Ishikawa (cell line): Measurements from ENCODE around the gene ANXA6.

ENCODE experiments used
- CEBPB ChIP-seq: IDR thresholded peaks from 2 replicates; pipeline ENCODE4 v1.6.1; 2012
- CREB1 ChIP-seq: IDR thresholded peaks from 2 replicates; pipeline ENCODE4 v1.6.1; 2012; ENCODE audit warnings: low read depth
- EGR1 ChIP-seq: IDR thresholded peaks from 2 replicates; pipeline ENCODE4 v1.6.1; 2012
- EP300 ChIP-seq: IDR thresholded peaks from 2 replicates; pipeline ENCODE4 v1.6.1; 2012; ENCODE audit warnings: borderline replicate concordance
- FOXM1 ChIP-seq: IDR thresholded peaks from 2 replicates; pipeline ENCODE4 v1.6.1; 2012; ENCODE audit warnings: low read depth, borderline replicate concordance
- NFIC ChIP-seq: IDR thresholded peaks from 2 replicates; pipeline ENCODE4 v1.6.1; 2012
- RAD21 ChIP-seq: IDR thresholded peaks from 2 replicates; pipeline ENCODE4 v1.6.1; 2012; ENCODE audit warnings: low read depth
- TAF1 ChIP-seq: IDR thresholded peaks from 2 replicates; pipeline ENCODE4 v1.6.1; 2012; ENCODE audit warnings: low read depth, mild to moderate bottlenecking
- TCF12 ChIP-seq: IDR thresholded peaks from 2 replicates; pipeline ENCODE4 v1.6.1; 2012; ENCODE audit warnings: low read depth
- TEAD4 ChIP-seq: IDR thresholded peaks from 2 replicates; pipeline ENCODE4 v1.6.1; 2012
- YY1 ChIP-seq: IDR thresholded peaks from 2 replicates; pipeline ENCODE4 v1.6.1; 2012; ENCODE audit warnings: low read depth
- ZBTB7A ChIP-seq: IDR thresholded peaks from 2 replicates; pipeline ENCODE4 v1.6.1; 2012; ENCODE audit warnings: low read depth
- TF ChIP-seq, protein P1 (sequence below): IDR thresholded peaks from 2 replicates; pipeline ENCODE4 v1.6.1; 2012
- TF ChIP-seq, protein P2 (sequence below): IDR thresholded peaks from 2 replicates; pipeline ENCODE4 v1.6.1; 2012
- TF ChIP-seq, protein P3 (sequence below): IDR thresholded peaks from 2 replicates; pipeline ENCODE4 v1.6.1; 2012; ENCODE audit warnings: low read depth, mild to moderate bottlenecking

The ANXA6 gene

DNA sequence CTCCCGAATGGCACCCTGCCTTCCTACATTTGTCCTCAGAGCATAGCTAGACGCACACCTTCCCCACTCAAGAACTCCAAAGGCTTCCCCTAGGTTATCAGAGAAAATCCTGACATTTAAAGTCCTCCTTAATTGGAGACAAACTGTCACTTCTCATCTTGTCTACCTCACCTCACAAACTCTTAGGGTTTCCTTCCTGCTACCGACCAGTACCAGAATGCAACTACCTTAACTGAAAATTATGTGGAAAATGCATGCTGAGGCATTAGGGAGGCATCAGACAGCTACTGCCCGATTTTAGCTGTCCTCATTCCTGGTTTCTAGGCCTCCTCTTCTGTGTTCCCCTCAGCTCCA lies 58.8 kb downstream of the ANXA6 start:
- TF ChIP-seq TEAD4: no peak
- no peak for TF ChIP-seq ZBTB7A
- no peak for TF ChIP-seq EGR1
- TF ChIP-seq, protein P1, sequence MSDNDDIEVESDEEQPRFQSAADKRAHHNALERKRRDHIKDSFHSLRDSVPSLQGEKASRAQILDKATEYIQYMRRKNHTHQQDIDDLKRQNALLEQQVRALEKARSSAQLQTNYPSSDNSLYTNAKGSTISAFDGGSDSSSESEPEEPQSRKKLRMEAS: no peak
- TF ChIP-seq, protein P2, sequence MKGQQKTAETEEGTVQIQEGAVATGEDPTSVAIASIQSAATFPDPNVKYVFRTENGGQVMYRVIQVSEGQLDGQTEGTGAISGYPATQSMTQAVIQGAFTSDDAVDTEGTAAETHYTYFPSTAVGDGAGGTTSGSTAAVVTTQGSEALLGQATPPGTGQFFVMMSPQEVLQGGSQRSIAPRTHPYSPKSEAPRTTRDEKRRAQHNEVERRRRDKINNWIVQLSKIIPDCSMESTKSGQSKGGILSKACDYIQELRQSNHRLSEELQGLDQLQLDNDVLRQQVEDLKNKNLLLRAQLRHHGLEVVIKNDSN: no peak
- no peak for TF ChIP-seq CEBPB
- TF ChIP-seq FOXM1: no peak
- no peak for TF ChIP-seq YY1

DNA sequence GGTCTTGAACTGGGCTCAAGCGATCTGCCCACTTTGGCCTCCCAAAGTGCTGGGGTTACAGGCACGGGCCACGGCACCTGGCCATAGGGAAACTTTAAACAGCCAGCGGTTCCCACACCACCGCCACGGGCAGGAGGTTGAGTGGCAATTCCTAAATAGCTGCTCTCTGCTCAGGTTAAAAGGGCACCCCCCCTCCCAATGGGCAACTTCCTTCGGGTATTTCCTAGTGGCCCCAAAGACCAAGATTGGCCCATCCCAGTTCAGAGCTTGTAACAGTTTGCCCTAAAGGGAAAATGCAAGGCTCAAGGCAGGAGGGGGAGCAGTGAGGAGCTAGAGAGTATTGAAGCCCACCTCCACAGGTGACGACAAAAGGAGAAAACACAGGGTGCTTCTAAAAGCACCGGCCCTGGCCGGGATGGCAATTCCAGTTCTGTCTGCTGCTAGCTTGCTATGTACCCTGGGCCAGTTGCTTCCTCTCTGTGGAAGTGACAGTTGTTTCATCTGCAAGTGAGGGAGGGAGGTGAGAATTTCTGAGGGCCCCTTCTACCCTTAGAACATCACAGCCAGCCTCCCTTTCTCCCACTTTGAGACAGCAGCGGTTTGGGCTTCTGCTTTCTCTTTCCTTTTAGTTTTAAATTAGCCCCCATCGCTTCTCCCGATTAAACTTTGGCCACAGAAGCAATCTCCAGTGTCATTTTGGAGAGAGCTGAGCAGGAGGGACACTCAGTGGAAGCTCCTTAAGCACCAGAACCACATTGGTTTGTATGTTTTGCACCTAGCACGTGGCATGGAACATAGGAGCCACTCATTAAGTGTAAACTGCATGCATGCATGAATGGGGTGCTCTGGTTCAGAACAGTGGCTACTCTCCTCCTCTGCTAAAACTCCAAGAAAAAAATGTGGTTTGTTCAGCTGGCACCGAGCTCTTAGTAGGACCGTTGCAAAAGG lies 59.5 kb downstream of the ANXA6 start:
- TF ChIP-seq TCF12 (no peak), YY1 (no peak), EP300 (no peak)
- TF ChIP-seq, protein P2: no peak

DNA sequence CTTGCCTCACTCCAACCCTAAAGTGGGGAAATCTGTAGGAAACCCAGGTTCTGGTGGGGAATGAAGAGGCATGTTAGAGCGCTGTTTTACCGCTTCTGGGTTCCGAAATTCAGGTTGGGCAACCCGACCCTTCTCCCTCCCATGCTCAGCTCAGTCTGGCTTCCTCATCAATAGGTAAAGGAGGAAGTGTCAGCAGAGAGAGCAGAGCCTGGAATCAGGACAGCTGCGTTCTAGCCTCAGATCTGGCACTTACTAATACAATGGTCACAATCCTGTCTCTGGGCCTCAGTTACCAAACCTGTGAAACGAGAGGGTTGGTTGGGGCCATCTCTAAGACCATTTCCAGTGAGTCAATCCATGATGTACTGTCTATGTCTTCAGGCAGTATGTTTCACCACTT lies 60.5 kb downstream of the ANXA6 start:
- TF ChIP-seq EGR1: no peak
- TF ChIP-seq, protein P1: no peak
- no peak for TF ChIP-seq ZBTB7A

DNA sequence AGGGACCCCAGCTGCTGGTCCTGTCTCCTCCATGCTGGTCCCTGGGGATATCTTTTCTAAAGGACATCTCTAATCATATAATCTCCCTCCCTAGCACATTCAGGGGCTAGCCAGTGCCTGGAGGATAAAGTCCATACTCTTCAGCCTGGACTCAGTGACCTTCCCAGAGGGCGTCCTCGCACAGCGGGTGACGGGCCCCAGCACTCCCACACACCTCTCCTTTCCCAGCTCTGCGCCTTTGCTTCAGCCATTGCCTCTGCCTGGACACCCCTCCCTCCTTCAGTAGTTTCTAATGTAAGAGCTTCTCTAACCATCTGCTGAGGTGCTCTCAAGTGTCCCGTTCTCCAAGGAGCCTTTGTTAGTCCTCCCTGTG lies 61.6 kb downstream of the ANXA6 start:
- TF ChIP-seq TCF12 (no peak), CREB1 (no peak), EGR1 (no peak), YY1 (no peak), EP300 (no peak), ZBTB7A (no peak), CEBPB (no peak), NFIC (no peak), RAD21 (no peak), FOXM1 (no peak), TEAD4 (no peak), TAF1 (no peak)
- TF ChIP-seq, protein P3, sequence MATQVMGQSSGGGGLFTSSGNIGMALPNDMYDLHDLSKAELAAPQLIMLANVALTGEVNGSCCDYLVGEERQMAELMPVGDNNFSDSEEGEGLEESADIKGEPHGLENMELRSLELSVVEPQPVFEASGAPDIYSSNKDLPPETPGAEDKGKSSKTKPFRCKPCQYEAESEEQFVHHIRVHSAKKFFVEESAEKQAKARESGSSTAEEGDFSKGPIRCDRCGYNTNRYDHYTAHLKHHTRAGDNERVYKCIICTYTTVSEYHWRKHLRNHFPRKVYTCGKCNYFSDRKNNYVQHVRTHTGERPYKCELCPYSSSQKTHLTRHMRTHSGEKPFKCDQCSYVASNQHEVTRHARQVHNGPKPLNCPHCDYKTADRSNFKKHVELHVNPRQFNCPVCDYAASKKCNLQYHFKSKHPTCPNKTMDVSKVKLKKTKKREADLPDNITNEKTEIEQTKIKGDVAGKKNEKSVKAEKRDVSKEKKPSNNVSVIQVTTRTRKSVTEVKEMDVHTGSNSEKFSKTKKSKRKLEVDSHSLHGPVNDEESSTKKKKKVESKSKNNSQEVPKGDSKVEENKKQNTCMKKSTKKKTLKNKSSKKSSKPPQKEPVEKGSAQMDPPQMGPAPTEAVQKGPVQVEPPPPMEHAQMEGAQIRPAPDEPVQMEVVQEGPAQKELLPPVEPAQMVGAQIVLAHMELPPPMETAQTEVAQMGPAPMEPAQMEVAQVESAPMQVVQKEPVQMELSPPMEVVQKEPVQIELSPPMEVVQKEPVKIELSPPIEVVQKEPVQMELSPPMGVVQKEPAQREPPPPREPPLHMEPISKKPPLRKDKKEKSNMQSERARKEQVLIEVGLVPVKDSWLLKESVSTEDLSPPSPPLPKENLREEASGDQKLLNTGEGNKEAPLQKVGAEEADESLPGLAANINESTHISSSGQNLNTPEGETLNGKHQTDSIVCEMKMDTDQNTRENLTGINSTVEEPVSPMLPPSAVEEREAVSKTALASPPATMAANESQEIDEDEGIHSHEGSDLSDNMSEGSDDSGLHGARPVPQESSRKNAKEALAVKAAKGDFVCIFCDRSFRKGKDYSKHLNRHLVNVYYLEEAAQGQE: no peak
- TF ChIP-seq, protein P1: no peak
- TF ChIP-seq, protein P2: no peak

DNA sequence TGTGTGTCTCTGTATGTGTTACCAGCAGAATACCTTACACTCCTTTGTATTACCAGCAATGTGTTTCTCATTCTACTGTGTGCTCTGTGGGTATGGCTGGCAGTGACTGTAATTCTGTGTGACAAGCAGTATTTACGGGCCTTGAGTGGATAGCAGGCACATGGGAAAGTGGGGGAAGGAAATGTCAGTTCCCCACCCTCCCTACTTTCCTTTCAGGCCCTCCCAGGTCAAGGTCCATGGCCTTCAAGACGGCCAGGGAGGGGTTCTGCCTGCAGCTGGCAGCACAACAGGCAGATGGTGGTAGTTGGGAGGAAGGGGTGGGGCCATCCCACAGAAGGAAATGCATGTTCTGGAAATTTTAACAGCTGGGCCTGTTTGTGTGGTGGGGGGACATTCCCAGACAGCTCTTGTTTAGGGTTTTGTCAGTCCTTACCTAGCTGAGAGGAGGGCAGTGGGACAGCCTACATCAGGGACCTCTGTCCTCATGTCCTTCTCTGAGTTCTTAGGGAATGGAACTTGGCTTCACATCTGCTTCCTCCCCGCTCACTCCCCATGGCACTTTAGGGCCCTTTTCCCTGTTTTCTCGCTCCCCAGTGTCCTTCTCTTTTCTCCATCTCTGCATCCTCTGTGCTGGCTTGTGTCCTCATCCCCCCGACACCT lies 62.1 kb downstream of the ANXA6 start:
- TF ChIP-seq ZBTB7A: no peak
- no peak for TF ChIP-seq FOXM1
- TF ChIP-seq EP300: no peak
- no peak for TF ChIP-seq RAD21
- TF ChIP-seq, protein P1: no peak
- TF ChIP-seq, protein P3: no peak
- no peak for TF ChIP-seq NFIC
- TF ChIP-seq CEBPB: no peak
